Smooth muscle cell (in vitro differentiated cells): ENCODE results near the gene RASL11A. TPM values are rescaled to one million over a fixed set of nuclear protein-coding genes. Genes with fewer than 3 reads are reported as not detected.

ENCODE experiments used
- DNase-seq: peaks from one replicate; lab custom pipeline; 2025; ENCODE audit not compliant: unreplicated experiment; lab: John Stamatoyannopoulos, UW
- H2AFZ ChIP-seq: fragments of 200-600 bp; sonication (generic); 2 replicates; pipeline ENCODE4 v1.6.0; 2016; ENCODE audit warnings: antibody characterized with exemption, low read depth, mild to moderate bottlenecking
- H3F3A ChIP-seq: fragments of 200-600 bp; sonication (generic); 2 replicates; pipeline ENCODE4 v1.6.0; 2017; ENCODE audit warnings: antibody characterized with exemption, low read depth
- H3K27ac ChIP-seq: fragments of 200-600 bp; sonication (generic); 2 replicates; pipeline ENCODE4 v1.5.1; 2016; ENCODE audit warnings: low read depth, mild to moderate bottlenecking
- H3K27me3 ChIP-seq: fragments of 200-600 bp; sonication (generic); 2 replicates; pipeline ENCODE4 v1.6.1; 2016; ENCODE audit warnings: low read depth, mild to moderate bottlenecking
- H3K36me3 ChIP-seq: fragments of 200-600 bp; sonication (generic); 2 replicates; pipeline ENCODE4 v1.5.1; 2016; ENCODE audit warnings: low read depth
- H3K4me1 ChIP-seq: fragments of 200-600 bp; sonication (generic); 2 replicates; pipeline ENCODE4 v1.5.1; 2016; ENCODE audit warnings: low read depth
- H3K4me2 ChIP-seq: fragments of 200-600 bp; sonication (generic); 2 replicates; pipeline ENCODE4 v1.6.0; 2016; ENCODE audit warnings: mild to moderate bottlenecking
- H3K4me3 ChIP-seq: fragments of 200-600 bp; sonication (generic); 2 replicates; pipeline ENCODE4 v1.5.1; 2016; ENCODE audit warnings: mild to moderate bottlenecking
- H3K79me2 ChIP-seq: fragments of 200-600 bp; sonication (generic); 2 replicates; pipeline ENCODE4 v1.6.0; 2016; ENCODE audit warnings: low read depth, mild to moderate bottlenecking
- H3K9ac ChIP-seq: fragments of 200-600 bp; sonication (generic); 2 replicates; pipeline ENCODE4 v1.6.0; 2016; ENCODE audit warnings: low read depth
- H3K9me3 ChIP-seq: fragments of 200-600 bp; sonication (generic); replicated peaks from 2 replicates; pipeline ENCODE4 v1.5.1; 2016; ENCODE audit warnings: low read depth
- H4K20me1 ChIP-seq: fragments of 200-600 bp; sonication (generic); 2 replicates; pipeline ENCODE4 v1.6.0; 2016; ENCODE audit warnings: low read depth
- CTCF ChIP-seq: fragments of 200-600 bp; sonication (generic); IDR thresholded peaks from 2 replicates; pipeline ENCODE4 v1.5.1; 2017; ENCODE audit warnings: borderline replicate concordance, mild to moderate bottlenecking, antibody characterized with exemption; ENCODE audit not compliant: insufficient read depth, poor library complexity, severe bottlenecking
- whole genome bisulfite sequencing: methylation state at CpG from one replicate; pipeline ENCODE4 v1.1.7; 2016; ENCODE audit warnings: low lambda C conversion rate; 5-methylcytosine and 5-hydroxymethylcytosine counted together
- polyA plus RNA-seq: library from polyadenylated mRNA; unstranded; fragments of >200 nt; fragmentation: Nextera tagmentation; extraction: Ambion mirVana; gene quantifications from 2 replicates; pipeline ENCODE4 v1.2.1, GENCODE V29; 2016
- total RNA-seq: library from RNA; depleted of rRNA; stranded (reverse); fragments of >200 nt; gene quantifications from 2 replicates; pipeline ENCODE4 v1.2.3, GENCODE V29; 2014

The RASL11A gene
- total and polyA plus RNA-seq, 2 experiments from 2014 or later, result 0.30 to 1.9 TPM

- WGBS, result 45% methylated on average over 2 of the region's 2 CpGs
Observed at GRCh38 chr13:27310946-27311345, 40.3 kb downstream of the RASL11A start.

GRCh38 chr13:27311518-27312210 is 41.0 kb downstream of the RASL11A start:
- WGBS, result 86% methylated on average over 6 of the region's 6 CpGs
- Histone ChIP-seq H3K4me3 (no peak overlapping the region), H3K9ac (no peak overlapping the region), H2AFZ (no peak overlapping the region), H3K79me2 (no peaks in the 10 kb centered on the region), H4K20me1 (no peaks in the 10 kb centered on the region), H3K4me1 (no peaks in the 10 kb centered on the region), H3K9me3 (no peaks in the 10 kb centered on the region), H3K36me3 (no peaks in the 10 kb centered on the region), H3K4me2 (no peak overlapping the region), H3K27me3 (peaks cover 20% of the 10 kb centered on the region), H3F3A (peaks cover 4% of the 10 kb centered on the region), H3K27ac (no peak overlapping the region)
- no peak for TF ChIP-seq CTCF
- DNase-seq, result no peak

More at GRCh38 chr13:27310946-27311345, 40.3 kb downstream of the RASL11A start:
- H3K79me2 ChIP-seq, result no peaks in the 10 kb centered on the region
- no peaks in the 10 kb centered on the region for H3K9me3 ChIP-seq
- H2AFZ ChIP-seq, result no peak overlapping the region
- H3F3A ChIP-seq, result peaks cover 4% of the 10 kb centered on the region
- no peaks in the 10 kb centered on the region for H4K20me1 ChIP-seq
- no peaks in the 10 kb centered on the region for H3K36me3 ChIP-seq
- no peak overlapping the region for H3K27ac ChIP-seq
- peaks cover 13% of the 10 kb centered on the region for H3K27me3 ChIP-seq
- DNase-seq, result no peak
- H3K4me1 ChIP-seq, result no peaks in the 10 kb centered on the region
- no peak overlapping the region for H3K4me3 ChIP-seq
- TF ChIP-seq CTCF, result no peak
- no peak overlapping the region for H3K9ac ChIP-seq
- no peak overlapping the region for H3K4me2 ChIP-seq

- H3K27me3 ChIP-seq, result peaks cover 29% of the 10 kb centered on the region
- H3K4me2 ChIP-seq, result no peak overlapping the region
- DNase-seq, result no peak
- no peak overlapping the region for H3K27ac ChIP-seq
- no peaks in the 10 kb centered on the region for H3K4me1 ChIP-seq
- H2AFZ ChIP-seq, result no peak overlapping the region
- no peaks in the 10 kb centered on the region for H4K20me1 ChIP-seq
- no peak for TF ChIP-seq CTCF
- no peak overlapping the region for H3K9ac ChIP-seq
- no peak overlapping the region for H3K4me3 ChIP-seq
- no peaks in the 10 kb centered on the region for H3K36me3 ChIP-seq
- H3F3A ChIP-seq, result peaks cover 4% of the 10 kb centered on the region
- 95% methylated on average over 1 of the region's 1 CpG for WGBS
- no peaks in the 10 kb centered on the region for H3K79me2 ChIP-seq
- no peaks in the 10 kb centered on the region for H3K9me3 ChIP-seq
Observed at GRCh38 chr13:27313770-27314169, 43.1 kb downstream of the RASL11A start.

- Histone ChIP-seq H3K36me3 (no peaks in the 10 kb centered on the region), H4K20me1 (no peaks in the 10 kb centered on the region), H3K4me3 (no peak overlapping the region), H3K27ac (no peak overlapping the region), H3K27me3 (peaks cover 66% of the 10 kb centered on the region), H3K9me3 (no peaks in the 10 kb centered on the region), H3K9ac (no peak overlapping the region), H3K4me2 (no peak overlapping the region), H3F3A (no peaks in the 10 kb centered on the region), H3K4me1 (no peaks in the 10 kb centered on the region), H3K79me2 (no peaks in the 10 kb centered on the region), H2AFZ (no peak overlapping the region)
- no peak for TF ChIP-seq CTCF
- DNase-seq, result no peak
Observed at GRCh38 chr13:27319404-27319803, 48.8 kb downstream of the RASL11A start.
